CD14-positive monocyte (primary cell): Measurements from ENCODE around the gene MSGN1. TPM values are rescaled to one million over a fixed set of nuclear protein-coding genes. Genes with fewer than 3 reads are reported as not detected.

Experiments used
- DNase-seq, 3 donors: peaks; one replicate each; pipeline ENCODE4 v3.0.0-alpha.2; 2011 to 2022
- H2AFZ ChIP-seq: 2 replicates; pipeline ENCODE4 v1.6.0; 2012; ENCODE audit warnings: mild to moderate bottlenecking, low read depth, low read length, inconsistent platforms; ENCODE audit not compliant: insufficient read depth, poor library complexity, severe bottlenecking
- H3K27ac ChIP-seq, 2 donors: 1 replicate in 1 of 2; 2 replicates in 1 of 2; pipeline ENCODE4 v1.5.1; 2012 to 2013; ENCODE audit warnings: low read length in 2 of 2, control low read depth in 1 of 2, inconsistent platforms in 1 of 2, low read depth in 1 of 2, mild to moderate bottlenecking in 1 of 2
- H3K27me3 ChIP-seq, 2 donors: one replicate each; pipeline versions ENCODE4 v1.6.0 to v1.6.1; 2011 to 2013; ENCODE audit warnings: low read length in 2 of 2; ENCODE audit not compliant: control insufficient read depth in 2 of 2, insufficient read depth in 2 of 2
- H3K36me3 ChIP-seq, 2 donors: replicated peaks in 1 of 2; 1 replicate in 1 of 2; 2 replicates in 1 of 2; pipeline versions ENCODE4 v1.5.1 to v1.6.1; 2012 to 2013; ENCODE audit warnings: low read length in 2 of 2, control low read depth in 1 of 2, inconsistent platforms in 1 of 2, mild to moderate bottlenecking in 1 of 2; ENCODE audit not compliant: insufficient read depth in 2 of 2, control insufficient read depth in 1 of 2
- H3K4me1 ChIP-seq, 2 donors: 1 replicate in 1 of 2; 2 replicates in 1 of 2; pipeline versions ENCODE4 v1.5.1 to v1.6.1; 2012 to 2013; ENCODE audit warnings: low read length in 2 of 2, control low read depth in 1 of 2, inconsistent platforms in 1 of 2, mild to moderate bottlenecking in 1 of 2, moderate library complexity in 1 of 2; ENCODE audit not compliant: insufficient read depth in 2 of 2, control insufficient read depth in 1 of 2
- H3K4me2 ChIP-seq: replicated peaks from 2 replicates; pipeline ENCODE3; 2012; ENCODE audit warnings: low read length, moderate library complexity, mild to moderate bottlenecking; ENCODE audit not compliant: poor library complexity, severe bottlenecking; ENCODE audit errors: extremely low read depth
- H3K4me3 ChIP-seq, 3 experiments: fragments of 200-600 bp in 1 of 3; sonication (generic) in 1 of 3; replicated peaks in 1 of 3; 1 replicate in 2 of 3; 2 replicates in 1 of 3; pipeline ENCODE4 v1.5.1; 2011 to 2013; ENCODE audit warnings: low read length in 3 of 3, mild to moderate bottlenecking in 3 of 3, control low read depth in 2 of 3, low read depth in 2 of 3, inconsistent platforms in 1 of 3, moderate library complexity in 1 of 3
- H3K79me2 ChIP-seq: 2 replicates; pipeline ENCODE4 v1.6.0; 2012; ENCODE audit warnings: mild to moderate bottlenecking, control low read depth, inconsistent platforms, low read length, moderate library complexity; ENCODE audit not compliant: insufficient read depth
- H3K9ac ChIP-seq: 2 replicates; pipeline ENCODE4 v1.6.0; 2017; ENCODE audit warnings: low read length, mild to moderate bottlenecking; ENCODE audit not compliant: insufficient read depth, poor library complexity, severe bottlenecking
- H3K9me3 ChIP-seq, 2 donors: replicated peaks in 1 of 2; 1 replicate in 1 of 2; 2 replicates in 1 of 2; pipeline versions ENCODE4 v1.5.1 to v1.6.1; 2012 to 2013; ENCODE audit warnings: low read length in 2 of 2, control low read depth in 1 of 2; ENCODE audit not compliant: control insufficient read depth in 1 of 2, insufficient read depth in 1 of 2
- H4K20me1 ChIP-seq: 2 replicates; pipeline ENCODE4 v1.6.0; 2012; ENCODE audit warnings: mild to moderate bottlenecking, low read length, control low read depth, moderate library complexity; ENCODE audit not compliant: insufficient read depth
- H3K27ac Mint-ChIP-seq, 7 donors: one replicate each; pipeline ENCODE4 v1.8.0; 2020; ENCODE audit warnings: mild to moderate bottlenecking in 7 of 7, mixed read lengths in 7 of 7, moderate library complexity in 6 of 7, inconsistent platforms in 2 of 7
- H3K27me3 Mint-ChIP-seq, 3 donors: one replicate each; pipeline ENCODE4 v1.8.0; 2021 to 2022; ENCODE audit warnings: low read depth in 3 of 3, mild to moderate bottlenecking in 3 of 3, mixed read lengths in 3 of 3, moderate library complexity in 3 of 3, inconsistent platforms in 1 of 3
- H3K36me3 Mint-ChIP-seq, 2 donors: one replicate each; pipeline ENCODE4 v1.8.0; 2020; ENCODE audit warnings: mixed read lengths in 2 of 2, inconsistent platforms in 1 of 2, mild to moderate bottlenecking in 1 of 2
- H3K4me1 Mint-ChIP-seq: one replicate; pipeline ENCODE4 v1.8.0; 2020; ENCODE audit warnings: mild to moderate bottlenecking, mixed read lengths
- H3K4me3 Mint-ChIP-seq, 2 donors: one replicate each; pipeline ENCODE4 v1.8.0; 2020; ENCODE audit warnings: mild to moderate bottlenecking in 2 of 2, mixed read lengths in 2 of 2, moderate library complexity in 1 of 2
- H3K9me3 Mint-ChIP-seq, 7 donors: one replicate each; pipeline ENCODE4 v1.8.0; 2020 to 2022; ENCODE audit warnings: mixed read lengths in 7 of 7, mild to moderate bottlenecking in 6 of 7, moderate library complexity in 6 of 7, inconsistent platforms in 2 of 7
- WGBS: methylation state at CpG from one replicate; pipeline ENCODE4 v1.1.5; 2013; ENCODE audit warnings: missing lambda C conversion rate; ENCODE audit not compliant: insufficient coverage; 5-methylcytosine and 5-hydroxymethylcytosine counted together
- intact Hi-C, 2 donors: fragments of 100-400 bp; cut with micrococcal nuclease; formaldehyde crosslinking; loops; one replicate each; pipeline versions ENCODE4 v1.15.0 to v1.15.1; 2023
- polyA plus RNA-seq, 3 donors: library from polyadenylated mRNA; depleted of rRNA in 1 of 3; unstranded in 2 of 3; stranded (reverse) in 1 of 3; fragments of 300-500 nt in 2 of 3; fragments of >200 nt in 1 of 3; fragmentation: Illumina TruSeq in 2 of 3; gene quantifications; 1 replicate in 2 of 3; 2 replicates in 1 of 3; pipeline ENCODE4 v1.2.3, GENCODE V29; 2012 to 2021
- TF ChIP-seq, protein P1 (sequence below): fragments of 200-600 bp; IDR thresholded peaks from one replicate; pipeline ENCODE4 v1.8.0; 2022; ENCODE audit warnings: antibody characterized with exemption, mild to moderate bottlenecking

The MSGN1 gene
- polyA plus RNA-seq, 3 donors = not detected

DNA sequence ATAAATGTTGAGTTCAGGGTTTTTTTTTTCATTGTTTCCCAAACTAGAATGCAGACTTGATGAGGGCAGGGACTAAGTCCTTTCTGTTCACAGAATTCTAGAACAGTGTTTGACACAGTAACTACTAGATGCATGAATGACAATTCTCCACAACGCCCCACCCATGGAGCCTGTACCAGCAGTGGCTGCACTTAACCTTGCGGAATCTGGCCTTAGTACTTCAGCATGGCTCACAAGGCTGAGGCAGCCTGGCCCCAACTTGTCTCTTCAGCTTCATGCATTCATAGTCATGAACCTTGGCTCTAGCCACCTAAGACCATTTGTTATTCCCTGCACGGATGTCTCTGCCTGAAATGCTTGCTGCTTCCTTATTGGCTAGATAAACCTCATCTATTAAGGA, 29.5 kb upstream of the MSGN1 start:
- Mint-ChIP-seq H3K4me3 (no peak overlapping the region), H3K27ac (no peak overlapping the region), H3K4me1 (peaks cover 2% of the 10 kb centered on the region), H3K36me3 (peaks cover 12 to 25% of the 10 kb centered on the region in 2 donors), H3K9me3 (peaks cover 0 to 4% (median 0%) of the 10 kb centered on the region in 7 donors), H3K27me3 (peaks cover 6 to 7% (median 7%) of the 10 kb centered on the region in 3 donors)
- Histone ChIP-seq H4K20me1 (no peaks in the 10 kb centered on the region), H3K4me3 (no peak overlapping the region), H2AFZ (no peak overlapping the region), H3K27ac (no peak overlapping the region), H3K79me2 (no peaks in the 10 kb centered on the region), H3K4me1 (no peaks in the 10 kb centered on the region), H3K4me2 (no peak overlapping the region), H3K36me3 (peaks cover 4 to 10% of the 10 kb centered on the region in 2 donors), H3K9ac (no peak overlapping the region), H3K9me3 (no peaks in the 10 kb centered on the region), H3K27me3 (no peaks in the 10 kb centered on the region)
- WGBS = 89% methylated on average over 2 of the region's 3 CpGs
- intact Hi-C loops = no loop called here
- DNase-seq = no peak
- TF ChIP-seq, protein P1, sequence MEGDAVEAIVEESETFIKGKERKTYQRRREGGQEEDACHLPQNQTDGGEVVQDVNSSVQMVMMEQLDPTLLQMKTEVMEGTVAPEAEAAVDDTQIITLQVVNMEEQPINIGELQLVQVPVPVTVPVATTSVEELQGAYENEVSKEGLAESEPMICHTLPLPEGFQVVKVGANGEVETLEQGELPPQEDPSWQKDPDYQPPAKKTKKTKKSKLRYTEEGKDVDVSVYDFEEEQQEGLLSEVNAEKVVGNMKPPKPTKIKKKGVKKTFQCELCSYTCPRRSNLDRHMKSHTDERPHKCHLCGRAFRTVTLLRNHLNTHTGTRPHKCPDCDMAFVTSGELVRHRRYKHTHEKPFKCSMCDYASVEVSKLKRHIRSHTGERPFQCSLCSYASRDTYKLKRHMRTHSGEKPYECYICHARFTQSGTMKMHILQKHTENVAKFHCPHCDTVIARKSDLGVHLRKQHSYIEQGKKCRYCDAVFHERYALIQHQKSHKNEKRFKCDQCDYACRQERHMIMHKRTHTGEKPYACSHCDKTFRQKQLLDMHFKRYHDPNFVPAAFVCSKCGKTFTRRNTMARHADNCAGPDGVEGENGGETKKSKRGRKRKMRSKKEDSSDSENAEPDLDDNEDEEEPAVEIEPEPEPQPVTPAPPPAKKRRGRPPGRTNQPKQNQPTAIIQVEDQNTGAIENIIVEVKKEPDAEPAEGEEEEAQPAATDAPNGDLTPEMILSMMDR = no peak

DNA sequence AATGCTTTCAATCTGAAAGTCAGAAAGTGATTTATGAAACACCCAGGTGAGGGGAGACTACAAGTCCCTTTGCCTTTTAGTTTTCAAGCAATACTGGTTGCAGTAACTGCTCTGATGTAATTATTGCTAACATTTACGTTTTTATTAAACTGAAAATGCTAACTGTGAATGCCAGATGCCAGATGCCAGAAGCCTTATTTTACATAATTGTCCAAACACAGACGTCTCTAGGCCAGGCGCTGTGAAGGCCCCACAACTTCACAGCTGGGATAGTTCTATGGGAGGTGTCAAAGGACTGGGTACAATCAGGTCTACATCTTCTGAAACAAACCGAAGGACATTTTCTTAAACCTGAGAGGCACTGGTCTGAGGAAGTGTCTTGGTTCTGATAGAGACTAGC, 27.5 kb upstream of the MSGN1 start:
- Mint-ChIP-seq H3K36me3 (peaks cover 4 to 6% of the 10 kb centered on the region in 2 donors), H3K9me3 (peaks cover 0 to 4% (median 0%) of the 10 kb centered on the region in 7 donors), H3K27me3 (peaks cover 8 to 11% (median 9%) of the 10 kb centered on the region in 3 donors), H3K4me3 (no peak overlapping the region), H3K4me1 (peaks cover 5% of the 10 kb centered on the region), H3K27ac (no peak overlapping the region)
- no peak for DNase-seq
- H3K4me2 ChIP-seq = no peak overlapping the region
- intact Hi-C loops = no loop called here
- H3K4me1 ChIP-seq = no peaks in the 10 kb centered on the region
- H3K27ac ChIP-seq = no peak overlapping the region
- H3K27me3 ChIP-seq = peaks cover 0 to 2% of the 10 kb centered on the region in 2 donors
- H3K9ac ChIP-seq = no peak overlapping the region
- H3K79me2 ChIP-seq = no peaks in the 10 kb centered on the region
- no peaks in the 10 kb centered on the region for H3K36me3 ChIP-seq
- H3K9me3 ChIP-seq = no peaks in the 10 kb centered on the region
- no peaks in the 10 kb centered on the region for H4K20me1 ChIP-seq
- no CpG with 5 or more reads among the region's 4 CpGs for WGBS
- no peak overlapping the region for H2AFZ ChIP-seq
- TF ChIP-seq, protein P1 = no peak
- no peak overlapping the region for H3K4me3 ChIP-seq
